ENCODE results near the gene SYT17.

DNA sequence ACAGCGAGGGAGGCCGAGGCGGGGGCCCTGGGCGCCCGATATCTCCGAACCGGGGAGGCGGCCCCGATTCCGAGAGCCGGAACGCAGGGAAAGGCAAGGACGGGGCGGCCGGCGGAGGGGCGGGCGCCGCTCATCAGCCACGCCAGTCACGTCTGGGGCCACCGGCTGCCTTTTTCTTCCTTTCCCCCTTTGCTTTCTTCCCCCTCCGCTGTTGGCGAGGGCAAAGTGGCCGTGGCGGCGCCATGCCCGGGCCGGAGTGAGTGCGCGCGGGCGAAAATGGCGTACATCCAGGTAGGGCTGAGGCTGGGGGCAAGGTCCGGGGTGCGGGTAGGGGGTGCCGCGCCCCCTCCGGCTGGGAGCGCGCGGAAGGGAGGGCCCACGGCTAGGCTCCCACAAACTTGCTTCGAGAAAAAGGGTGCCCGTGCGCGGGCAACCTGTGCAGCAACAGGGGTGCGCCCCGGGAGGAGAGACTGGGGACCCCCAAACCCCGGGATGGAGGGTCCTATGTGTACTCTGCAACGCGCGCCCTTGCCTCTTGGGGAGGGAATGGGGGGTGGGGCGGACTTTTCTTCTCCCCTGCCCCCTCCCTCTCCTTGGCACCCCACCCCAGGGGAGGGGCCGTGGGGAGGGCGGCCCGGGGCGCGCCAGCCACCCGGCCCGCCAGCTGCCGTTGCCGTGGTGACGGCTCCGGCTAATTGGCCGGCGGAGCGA lies 486 bp downstream of the SYT17 start:
- TF ChIP-seq, protein P1, sequence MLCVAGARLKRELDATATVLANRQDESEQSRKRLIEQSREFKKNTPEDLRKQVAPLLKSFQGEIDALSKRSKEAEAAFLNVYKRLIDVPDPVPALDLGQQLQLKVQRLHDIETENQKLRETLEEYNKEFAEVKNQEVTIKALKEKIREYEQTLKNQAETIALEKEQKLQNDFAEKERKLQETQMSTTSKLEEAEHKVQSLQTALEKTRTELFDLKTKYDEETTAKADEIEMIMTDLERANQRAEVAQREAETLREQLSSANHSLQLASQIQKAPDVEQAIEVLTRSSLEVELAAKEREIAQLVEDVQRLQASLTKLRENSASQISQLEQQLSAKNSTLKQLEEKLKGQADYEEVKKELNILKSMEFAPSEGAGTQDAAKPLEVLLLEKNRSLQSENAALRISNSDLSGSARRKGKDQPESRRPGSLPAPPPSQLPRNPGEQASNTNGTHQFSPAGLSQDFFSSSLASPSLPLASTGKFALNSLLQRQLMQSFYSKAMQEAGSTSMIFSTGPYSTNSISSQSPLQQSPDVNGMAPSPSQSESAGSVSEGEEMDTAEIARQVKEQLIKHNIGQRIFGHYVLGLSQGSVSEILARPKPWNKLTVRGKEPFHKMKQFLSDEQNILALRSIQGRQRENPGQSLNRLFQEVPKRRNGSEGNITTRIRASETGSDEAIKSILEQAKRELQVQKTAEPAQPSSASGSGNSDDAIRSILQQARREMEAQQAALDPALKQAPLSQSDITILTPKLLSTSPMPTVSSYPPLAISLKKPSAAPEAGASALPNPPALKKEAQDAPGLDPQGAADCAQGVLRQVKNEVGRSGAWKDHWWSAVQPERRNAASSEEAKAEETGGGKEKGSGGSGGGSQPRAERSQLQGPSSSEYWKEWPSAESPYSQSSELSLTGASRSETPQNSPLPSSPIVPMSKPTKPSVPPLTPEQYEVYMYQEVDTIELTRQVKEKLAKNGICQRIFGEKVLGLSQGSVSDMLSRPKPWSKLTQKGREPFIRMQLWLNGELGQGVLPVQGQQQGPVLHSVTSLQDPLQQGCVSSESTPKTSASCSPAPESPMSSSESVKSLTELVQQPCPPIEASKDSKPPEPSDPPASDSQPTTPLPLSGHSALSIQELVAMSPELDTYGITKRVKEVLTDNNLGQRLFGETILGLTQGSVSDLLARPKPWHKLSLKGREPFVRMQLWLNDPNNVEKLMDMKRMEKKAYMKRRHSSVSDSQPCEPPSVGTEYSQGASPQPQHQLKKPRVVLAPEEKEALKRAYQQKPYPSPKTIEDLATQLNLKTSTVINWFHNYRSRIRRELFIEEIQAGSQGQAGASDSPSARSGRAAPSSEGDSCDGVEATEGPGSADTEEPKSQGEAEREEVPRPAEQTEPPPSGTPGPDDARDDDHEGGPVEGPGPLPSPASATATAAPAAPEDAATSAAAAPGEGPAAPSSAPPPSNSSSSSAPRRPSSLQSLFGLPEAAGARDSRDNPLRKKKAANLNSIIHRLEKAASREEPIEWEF (IDR thresholded peaks at IDR 0.05; ENCODE audit: insufficient replicate concordance, low read depth, low read length): no peak
- TF ChIP-seq, protein P2, sequence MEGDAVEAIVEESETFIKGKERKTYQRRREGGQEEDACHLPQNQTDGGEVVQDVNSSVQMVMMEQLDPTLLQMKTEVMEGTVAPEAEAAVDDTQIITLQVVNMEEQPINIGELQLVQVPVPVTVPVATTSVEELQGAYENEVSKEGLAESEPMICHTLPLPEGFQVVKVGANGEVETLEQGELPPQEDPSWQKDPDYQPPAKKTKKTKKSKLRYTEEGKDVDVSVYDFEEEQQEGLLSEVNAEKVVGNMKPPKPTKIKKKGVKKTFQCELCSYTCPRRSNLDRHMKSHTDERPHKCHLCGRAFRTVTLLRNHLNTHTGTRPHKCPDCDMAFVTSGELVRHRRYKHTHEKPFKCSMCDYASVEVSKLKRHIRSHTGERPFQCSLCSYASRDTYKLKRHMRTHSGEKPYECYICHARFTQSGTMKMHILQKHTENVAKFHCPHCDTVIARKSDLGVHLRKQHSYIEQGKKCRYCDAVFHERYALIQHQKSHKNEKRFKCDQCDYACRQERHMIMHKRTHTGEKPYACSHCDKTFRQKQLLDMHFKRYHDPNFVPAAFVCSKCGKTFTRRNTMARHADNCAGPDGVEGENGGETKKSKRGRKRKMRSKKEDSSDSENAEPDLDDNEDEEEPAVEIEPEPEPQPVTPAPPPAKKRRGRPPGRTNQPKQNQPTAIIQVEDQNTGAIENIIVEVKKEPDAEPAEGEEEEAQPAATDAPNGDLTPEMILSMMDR (IDR thresholded peaks at IDR 0.05 in 2 of 3, conservative IDR thresholded peaks at IDR 0.05 in 1 of 3; ENCODE audit: control insufficient read depth in 2 of 3, extremely low read depth in 1 of 3, insufficient read depth in 1 of 3, low read depth in 3 of 3, low read length in 3 of 3): no peak
- TF ChIP-seq EP300 (IDR thresholded peaks at IDR 0.05; ENCODE audit: borderline replicate concordance in 1 of 2, control insufficient read depth in 1 of 2, low read depth in 2 of 2, low read length in 2 of 2): no peak
- TF ChIP-seq RAD21 (IDR thresholded peaks at IDR 0.05; ENCODE audit: insufficient read depth, low read depth, low read length): no peak
- no peak for TF ChIP-seq EZH2 (IDR thresholded peaks at IDR 0.05; ENCODE audit: borderline replicate concordance, control insufficient read depth, low read depth, low read length)
- TF ChIP-seq JUND (IDR thresholded peaks at IDR 0.05; ENCODE audit: low read depth, low read length): no peak
- TF ChIP-seq NR2C1 (IDR thresholded peaks at IDR 0.05): no peak
- TF ChIP-seq, protein P3, sequence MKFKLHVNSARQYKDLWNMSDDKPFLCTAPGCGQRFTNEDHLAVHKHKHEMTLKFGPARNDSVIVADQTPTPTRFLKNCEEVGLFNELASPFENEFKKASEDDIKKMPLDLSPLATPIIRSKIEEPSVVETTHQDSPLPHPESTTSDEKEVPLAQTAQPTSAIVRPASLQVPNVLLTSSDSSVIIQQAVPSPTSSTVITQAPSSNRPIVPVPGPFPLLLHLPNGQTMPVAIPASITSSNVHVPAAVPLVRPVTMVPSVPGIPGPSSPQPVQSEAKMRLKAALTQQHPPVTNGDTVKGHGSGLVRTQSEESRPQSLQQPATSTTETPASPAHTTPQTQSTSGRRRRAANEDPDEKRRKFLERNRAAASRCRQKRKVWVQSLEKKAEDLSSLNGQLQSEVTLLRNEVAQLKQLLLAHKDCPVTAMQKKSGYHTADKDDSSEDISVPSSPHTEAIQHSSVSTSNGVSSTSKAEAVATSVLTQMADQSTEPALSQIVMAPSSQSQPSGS (IDR thresholded peaks at IDR 0.05; ENCODE audit: low read length): no peak
- TF ChIP-seq DPF2 (IDR thresholded peaks at IDR 0.05): no peak; the same call in 1 of the 2 replicates
- TF ChIP-seq POLR2A (IDR thresholded peaks at IDR 0.05; ENCODE audit: low read depth, low read length): no peak

Data from GM12878 (cell line).